ENCODE measurements around the gene SLC7A6OS. TPM values are rescaled to one million over a fixed set of nuclear protein-coding genes. Genes with fewer than 3 reads are reported as not detected.

SLC7A6OS gene
- total and polyA plus RNA-seq, 10 of the 15 experiments (the other 5 are each of a cell fraction or from before 2014, with no cell fraction given) = 2.9 to 27.4 (median 16.9) TPM

- peak overlapping the region; percentile 42; the same call in 1 of the 2 replicates for H3K4me3 ChIP-seq
- peaks cover 28% of the 10 kb centered on the region for H3K4me1 ChIP-seq (ENCODE audit: control insufficient read depth, insufficient read depth, low read length)
- H3K36me3 ChIP-seq (ENCODE audit: control insufficient read depth in 2 of 2, insufficient read depth in 2 of 2, low read length in 1 of 2) = peaks cover 3 to 11% of the 10 kb centered on the region in 2 experiments; a peak in 3 of 4 replicates
- H3K79me2 ChIP-seq (ENCODE audit: control insufficient read depth, insufficient read depth, low read length) = peaks cover 84% of the 10 kb centered on the region
- no peak for ATAC-seq
- SMC1A ChIA-PET (ENCODE audit: uncharacterized antibody, unreplicated experiment) = interaction anchor here (1.1 to 18.5 kb wide), 6 partner anchors 10 to 61 kb away, joined by 3 to 253 read pairs (median 4); no protein-coding TSS in a partner anchor
- CTCF ChIA-PET = interaction anchor here (1.1 to 4.5 kb wide), 4 partner anchors 15 to 61 kb away, joined by 3 to 19 read pairs (median 4); no protein-coding TSS in a partner anchor
- POLR2A ChIA-PET = interaction anchor here (1.4 to 12.2 kb wide), 2 partner anchors 18 to 60 kb away, joined by 3 to 177 read pairs; no protein-coding TSS in a partner anchor
- TSS peak; percentile 10 for BruUV-seq (replicated peaks)
- FAIRE-seq = no peak
- RAD21 ChIA-PET (ENCODE audit: unreplicated experiment) = interaction anchor here (0.9 to 2.4 kb wide), 2 partner anchors 16 to 43 kb away, joined by 3 to 15 read pairs; partner anchors contain the start of genes PRMT7 and SLC7A6OS
- no peak overlapping the region for H3K27ac ChIP-seq (ENCODE audit: control insufficient read depth, insufficient read depth)
- no peak overlapping the region; the same call in 1 of the 2 replicates for H3K9ac ChIP-seq (ENCODE audit: control insufficient read depth, insufficient read depth, low read length)
- H3K9me3 ChIP-seq (replicated peaks; ENCODE audit: control insufficient read depth, insufficient read depth, low read length) = no peaks in the 10 kb centered on the region
- no peak for DNase-seq (ENCODE audit: low read depth, low spot score)
- H3K27me3 ChIP-seq (replicated peaks in 1 of 2; ENCODE audit: control insufficient read depth in 2 of 2, insufficient read depth in 2 of 2, low read length in 1 of 2) = no peaks in the 10 kb centered on the region
- 89% methylated on average over 6 of the region's 6 CpGs for WGBS (ENCODE audit: insufficient coverage, insufficient replicate concordance, low lambda C conversion rate, missing lambda C conversion rate)
- peak overlapping the region; percentile 39 for H3K4me2 ChIP-seq (ENCODE audit: control insufficient read depth, insufficient read depth)
- TF ChIP-seq IKZF2 (IDR thresholded peaks at IDR 0.05) = 0 out of 4 replicates have a peak, but pooled peaks of 1 of the 2 experiments have one; percentile 18
- TF ChIP-seq NBN (IDR thresholded peaks at IDR 0.05) = no peak
- TF ChIP-seq REST (IDR thresholded peaks at IDR 0.05; ENCODE audit: low read depth, low read length) = no peak
- TF ChIP-seq STAT1 (conservative IDR thresholded peaks at IDR 0.05) = no peak
- TF ChIP-seq MEF2B (IDR thresholded peaks at IDR 0.05; ENCODE audit: partially characterized antibody, poor library complexity, severe bottlenecking) = peak; percentile 52
- in situ Hi-C loops (cut with MboI) = no loop called here
- intact Hi-C loops (cut with micrococcal nuclease; ENCODE audit: unreplicated experiment) = no loop called here
- H4K20me1 ChIP-seq (ENCODE audit: control insufficient read depth, insufficient read depth) = no peaks in the 10 kb centered on the region
- no peak overlapping the region for H2AFZ ChIP-seq (ENCODE audit: control insufficient read depth, low read depth, low read length)
Measured at GRCh38 chr16:68267612-68268405, 42.9 kb downstream of the SLC7A6OS start.
